Tibial nerve (tissue), 4 donors: Measurements from ENCODE around the gene ROR1. TPM values are rescaled to one million over a fixed set of nuclear protein-coding genes. Genes with fewer than 3 reads are reported as not detected.

Source experiments
- DNase-seq, 2 donors: peaks; one replicate each; pipeline ENCODE4 v3.0.0-alpha.2; 2019; ENCODE audit warnings: low spot score in 2 of 2
- H3K27ac ChIP-seq, 4 donors: fragments of 200-600 bp; sonication (generic) in 3 of 4; one replicate each; pipeline ENCODE4 v1.5.1; 2017 to 2019; ENCODE audit warnings: mild to moderate bottlenecking in 1 of 4
- H3K27me3 ChIP-seq, 2 donors: fragments of 200-600 bp; sonication (generic) in 1 of 2; one replicate each; pipeline versions ENCODE4 v1.5.1 to v1.6.0; 2017 to 2019
- H3K36me3 ChIP-seq, 3 donors: fragments of 200-600 bp; sonication (generic); one replicate each; pipeline ENCODE4 v1.5.1; 2018 to 2019
- H3K4me1 ChIP-seq, 4 donors: fragments of 200-600 bp; sonication (generic) in 3 of 4; one replicate each; pipeline ENCODE4 v1.5.1; 2017 to 2019
- H3K4me3 ChIP-seq, 4 donors: fragments of 200-600 bp; sonication (generic) in 3 of 4; one replicate each; pipeline ENCODE4 v1.5.1; 2017 to 2019; ENCODE audit warnings: mild to moderate bottlenecking in 1 of 4, moderate library complexity in 1 of 4
- H3K9me3 ChIP-seq, 4 donors: fragments of 200-600 bp; sonication (generic) in 3 of 4; one replicate each; pipeline ENCODE4 v1.5.1; 2017 to 2019
- EP300 ChIP-seq, 2 donors: sonication (generic); formaldehyde crosslinking; IDR thresholded peaks; one replicate each; pipeline ENCODE4 v1.6.1; 2017; ENCODE audit warnings: antibody characterized with exemption in 2 of 2, mild to moderate bottlenecking in 1 of 2
- POLR2A ChIP-seq, 2 donors: fragments of 450-650 bp; IDR thresholded peaks; one replicate each; pipeline ENCODE4 v1.6.1; 2017; ENCODE audit warnings: antibody characterized with exemption in 2 of 2, mild to moderate bottlenecking in 2 of 2, moderate library complexity in 2 of 2
- WGBS, 2 donors: methylation state at CpG; one replicate each; pipeline ENCODE4 v1.1.5; 2018; 5-methylcytosine and 5-hydroxymethylcytosine counted together
- total RNA-seq, 4 donors: library from RNA; depleted of rRNA; stranded (reverse); fragments of >200 nt; gene quantifications; one replicate each; pipeline ENCODE4 v1.1.0, GENCODE V29; 2016
- TF ChIP-seq, protein P1 (sequence below), 5 experiments: fragments of 200-600 bp in 3 of 5; fragments of 450-650 bp in 2 of 5; sonication (generic) in 3 of 5; IDR thresholded peaks; one replicate each; pipeline ENCODE4 v1.5.1; 2016 to 2019; ENCODE audit warnings: antibody characterized with exemption in 5 of 5, mild to moderate bottlenecking in 3 of 5, moderate library complexity in 2 of 5

The ROR1 gene
- total RNA-seq, 4 donors from 2014 or later: 10.5 to 47.7 (median 43.7) TPM

DNA sequence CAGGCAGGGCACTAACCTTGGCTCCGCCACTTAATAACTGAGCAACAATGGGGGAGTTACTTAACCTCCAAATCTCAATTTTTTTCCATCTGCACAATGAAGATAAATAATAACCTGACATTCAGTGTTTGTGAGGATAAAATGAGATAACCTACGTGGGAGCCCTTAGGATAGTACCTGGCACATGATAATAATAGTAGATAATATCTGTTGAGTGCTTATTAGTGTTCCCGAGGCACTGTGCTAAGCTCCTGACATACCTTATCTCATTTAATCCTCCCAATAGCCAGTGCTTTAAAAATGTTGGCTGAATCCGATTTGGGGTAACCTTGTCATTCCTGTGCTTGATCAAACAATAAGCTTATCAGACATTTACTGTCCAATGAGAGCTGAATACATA, 300.9 kb downstream of the ROR1 start:
- WGBS, 2 donors: 94 to 98% methylated on average over 4 of the region's 4 CpGs
- Histone ChIP-seq H3K9me3 (no peaks in the 10 kb centered on the region), H3K27me3 (no peaks in the 10 kb centered on the region), H3K27ac (no peak overlapping the region), H3K36me3 (no peaks in the 10 kb centered on the region), H3K4me3 (no peak overlapping the region), H3K4me1 (peaks cover 0 to 27% (median 4%) of the 10 kb centered on the region in 4 donors)
- TF ChIP-seq, protein P1, sequence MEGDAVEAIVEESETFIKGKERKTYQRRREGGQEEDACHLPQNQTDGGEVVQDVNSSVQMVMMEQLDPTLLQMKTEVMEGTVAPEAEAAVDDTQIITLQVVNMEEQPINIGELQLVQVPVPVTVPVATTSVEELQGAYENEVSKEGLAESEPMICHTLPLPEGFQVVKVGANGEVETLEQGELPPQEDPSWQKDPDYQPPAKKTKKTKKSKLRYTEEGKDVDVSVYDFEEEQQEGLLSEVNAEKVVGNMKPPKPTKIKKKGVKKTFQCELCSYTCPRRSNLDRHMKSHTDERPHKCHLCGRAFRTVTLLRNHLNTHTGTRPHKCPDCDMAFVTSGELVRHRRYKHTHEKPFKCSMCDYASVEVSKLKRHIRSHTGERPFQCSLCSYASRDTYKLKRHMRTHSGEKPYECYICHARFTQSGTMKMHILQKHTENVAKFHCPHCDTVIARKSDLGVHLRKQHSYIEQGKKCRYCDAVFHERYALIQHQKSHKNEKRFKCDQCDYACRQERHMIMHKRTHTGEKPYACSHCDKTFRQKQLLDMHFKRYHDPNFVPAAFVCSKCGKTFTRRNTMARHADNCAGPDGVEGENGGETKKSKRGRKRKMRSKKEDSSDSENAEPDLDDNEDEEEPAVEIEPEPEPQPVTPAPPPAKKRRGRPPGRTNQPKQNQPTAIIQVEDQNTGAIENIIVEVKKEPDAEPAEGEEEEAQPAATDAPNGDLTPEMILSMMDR (IDR thresholded peaks at IDR 0.05): no peak
- TF ChIP-seq POLR2A (IDR thresholded peaks at IDR 0.05) (no peak), EP300 (IDR thresholded peaks at IDR 0.05) (no peak)
- no peak for DNase-seq

DNA sequence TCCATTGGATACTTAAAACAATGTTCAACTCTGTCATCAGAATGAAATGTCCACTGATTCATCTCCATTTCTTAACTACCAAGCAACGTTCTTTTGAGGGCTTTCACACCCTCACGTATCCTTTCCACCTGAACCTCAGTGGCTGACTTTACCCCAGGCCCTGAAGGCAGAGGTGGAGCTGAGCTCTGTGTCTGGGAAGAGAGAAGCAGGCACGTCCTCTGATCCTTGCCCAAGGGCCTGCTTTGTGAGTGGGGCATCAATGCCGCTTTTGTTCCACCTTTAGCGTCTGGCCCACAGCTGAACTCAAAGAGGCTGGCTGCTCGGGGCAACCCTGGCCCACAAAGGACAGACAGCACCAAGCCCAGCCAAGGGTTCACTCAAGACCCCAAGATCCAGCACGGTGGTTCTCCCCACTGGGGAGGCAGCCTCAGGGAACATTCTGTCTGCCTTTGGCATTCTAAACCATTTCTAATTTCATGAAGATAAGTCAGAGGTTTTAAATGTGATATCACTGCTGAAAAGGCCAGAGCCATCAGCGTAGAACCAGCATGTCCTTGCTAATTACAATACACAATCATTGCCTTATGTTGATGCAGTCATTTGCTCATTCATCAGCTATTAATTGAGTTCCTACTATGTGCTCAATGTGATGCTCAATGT, 303.6 kb downstream of the ROR1 start:
- Histone ChIP-seq H3K36me3 (no peaks in the 10 kb centered on the region), H3K9me3 (no peaks in the 10 kb centered on the region), H3K4me3 (no peak overlapping the region), H3K27me3 (no peaks in the 10 kb centered on the region), H3K27ac (no peak overlapping the region), H3K4me1 (peaks cover 0 to 19% (median 4%) of the 10 kb centered on the region in 4 donors)
- TF ChIP-seq EP300 (IDR thresholded peaks at IDR 0.05) (no peak), POLR2A (IDR thresholded peaks at IDR 0.05) (no peak)
- TF ChIP-seq, protein P1 (IDR thresholded peaks at IDR 0.05): no peak
- WGBS, 2 donors: 63 to 64% methylated on average over 8 of the region's 8 CpGs
- DNase-seq: no peak

DNA sequence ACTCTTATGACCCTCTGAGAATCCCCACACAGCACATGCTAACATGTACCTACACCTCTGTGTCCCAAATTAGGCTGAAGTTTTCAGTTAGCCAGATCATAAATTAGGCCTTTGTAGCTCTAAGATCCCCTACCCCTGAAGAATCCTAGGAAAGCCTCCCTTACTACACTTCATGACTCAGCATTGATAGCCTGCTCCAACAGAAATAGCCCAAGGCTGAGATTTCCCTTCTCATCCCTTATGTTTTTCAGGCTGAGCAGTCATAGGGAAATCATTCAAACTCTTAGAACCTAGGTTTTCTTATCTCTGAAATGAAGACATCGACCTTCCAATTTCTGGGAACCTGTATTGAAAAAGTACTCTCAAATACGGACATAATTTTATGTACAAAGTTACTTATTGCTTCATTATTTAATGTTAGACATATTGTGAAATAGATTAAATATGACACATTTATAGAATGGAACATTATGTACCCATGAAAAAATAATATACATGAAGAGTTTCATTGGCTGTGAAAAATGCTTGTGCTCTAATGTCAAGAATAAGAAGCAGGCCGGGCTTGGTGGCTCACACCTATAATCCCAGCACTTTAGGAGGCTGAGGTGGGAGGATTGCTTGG, 307.2 kb downstream of the ROR1 start:
- DNase-seq: no peak
- no peak overlapping the region for H3K4me3 ChIP-seq
- H3K27me3 ChIP-seq: no peaks in the 10 kb centered on the region
- no peaks in the 10 kb centered on the region for H3K9me3 ChIP-seq
- TF ChIP-seq POLR2A (IDR thresholded peaks at IDR 0.05) (no peak), EP300 (IDR thresholded peaks at IDR 0.05) (no peak)
- TF ChIP-seq, protein P1 (IDR thresholded peaks at IDR 0.05): no peak
- no peak overlapping the region for H3K27ac ChIP-seq
- no peaks in the 10 kb centered on the region for H3K4me1 ChIP-seq
- no peaks in the 10 kb centered on the region for H3K36me3 ChIP-seq
- WGBS, 2 donors: 97 to 98% methylated on average over 3 of the region's 3 CpGs

DNA sequence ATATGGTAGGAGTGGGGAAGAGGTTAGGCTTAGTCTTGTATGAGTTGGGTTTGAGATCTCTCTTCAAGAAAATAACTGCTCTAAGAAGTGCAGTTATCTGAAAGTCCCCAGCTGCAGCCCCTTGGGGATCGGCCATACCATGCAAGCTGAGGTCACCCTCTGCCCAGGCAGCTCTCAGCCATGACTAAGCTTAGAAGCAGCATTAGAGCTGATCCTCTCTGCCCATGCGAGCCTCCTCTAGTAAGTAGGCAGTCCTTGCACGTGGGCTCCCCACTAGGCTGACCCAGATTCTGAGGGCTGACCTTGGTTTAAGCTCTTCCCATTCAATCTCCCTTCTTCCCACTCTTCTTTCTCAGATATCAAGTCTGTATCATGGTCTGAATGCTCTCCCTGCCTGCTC, 308.6 kb downstream of the ROR1 start:
- H3K27ac ChIP-seq: no peak overlapping the region
- TF ChIP-seq EP300 (IDR thresholded peaks at IDR 0.05) (no peak), POLR2A (IDR thresholded peaks at IDR 0.05) (no peak)
- TF ChIP-seq, protein P1 (IDR thresholded peaks at IDR 0.05): no peak
- DNase-seq: no peak
- H3K27me3 ChIP-seq: no peaks in the 10 kb centered on the region
- no peaks in the 10 kb centered on the region for H3K4me1 ChIP-seq
- WGBS, 2 donors: 65 to 73% methylated on average over 3 of the region's 3 CpGs
- H3K9me3 ChIP-seq: no peaks in the 10 kb centered on the region
- no peaks in the 10 kb centered on the region for H3K36me3 ChIP-seq
- H3K4me3 ChIP-seq: no peak overlapping the region

DNA sequence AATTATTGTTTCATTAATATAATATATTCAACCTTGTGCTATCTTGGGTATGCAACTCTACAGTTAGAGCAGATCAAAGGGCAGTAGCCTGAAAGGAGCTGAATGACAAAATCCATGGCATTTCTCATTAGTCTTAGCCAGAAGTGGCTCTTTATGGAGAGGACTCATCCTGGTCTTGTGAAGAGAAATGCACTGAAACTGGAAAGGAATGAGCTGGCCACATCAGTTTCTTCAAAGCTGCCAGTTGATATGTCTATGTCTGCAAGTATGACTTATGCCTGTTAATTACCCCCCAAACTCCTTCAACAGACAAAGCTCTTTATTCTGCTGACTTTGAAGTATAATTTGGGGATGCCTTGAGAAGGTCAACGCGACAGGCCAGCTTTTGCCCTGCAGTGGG, 310.6 kb downstream of the ROR1 start:
- Histone ChIP-seq H3K4me1 (no peaks in the 10 kb centered on the region), H3K27me3 (no peaks in the 10 kb centered on the region), H3K9me3 (peaks cover 0 to 3% (median 0%) of the 10 kb centered on the region in 4 donors), H3K27ac (no peak overlapping the region), H3K4me3 (no peak overlapping the region), H3K36me3 (no peaks in the 10 kb centered on the region)
- WGBS, 2 donors: 60 to 80% methylated on average over 2 of the region's 2 CpGs
- no peak for DNase-seq
- TF ChIP-seq, protein P1 (IDR thresholded peaks at IDR 0.05): no peak
- TF ChIP-seq EP300 (IDR thresholded peaks at IDR 0.05) (no peak), POLR2A (IDR thresholded peaks at IDR 0.05) (no peak)
